Measurements from ENCODE around the gene UHRF2.

GRCh38 chr9:6460189-6460768 lies 47.3 kb downstream of the UHRF2 start:
- no peak for TF ChIP-seq CTCF (IDR thresholded peaks at IDR 0.05)
- no peak for TF ChIP-seq POLR2A (IDR thresholded peaks at IDR 0.05; ENCODE audit: low read depth)
- no peak for TF ChIP-seq POLR2AphosphoS5 (IDR thresholded peaks at IDR 0.05)
